NOMO-1 (cell line): ENCODE measurements around the gene RINT1.
A peak's percentile ranks its signal among the peaks of the same experiment; 100 is the strongest.
"Not testable (repeated sequence)": the region's sequence is repeated elsewhere in the genome, so short reads cannot be mapped to it uniquely, and the experiment has no call there.

Experiments
- DNase-seq, 2 experiments: peaks; one replicate each; lab custom pipeline; 2025; ENCODE audit not compliant: unreplicated experiment in 2 of 2; lab: John Stamatoyannopoulos, UW

Gene RINT1

GRCh38 chr7:105531792-105532671 lies at the start of gene RINT1:
RINT1 (plus strand) TSS chr7:105532201; CDS start chr7:105532316, 115 bp downstream.
- DNase-seq, result peak; percentile 75 to 76

GRCh38 chr7:105487579-105488571 lies 44.1 kb upstream of the RINT1 start:
- no peak for DNase-seq

GRCh38 chr7:105489409-105489808 lies 42.6 kb upstream of the RINT1 start:
- no peak for DNase-seq

GRCh38 chr7:105493196-105493922 lies 38.6 kb upstream of the RINT1 start:
- DNase-seq, result no peak

- DNase-seq, result no peak
These were observed 38.1 kb upstream of the RINT1 start for GRCh38 chr7:105493923-105494315.

- no peak for DNase-seq
These were observed 35.5 kb upstream of the RINT1 start for GRCh38 chr7:105496521-105496920.

- DNase-seq, result no peak
These were observed 35.0 kb upstream of the RINT1 start for GRCh38 chr7:105497016-105497415.

- no peak for DNase-seq
These were observed 29.8 kb upstream of the RINT1 start for GRCh38 chr7:105502173-105502572.

GRCh38 chr7:105512415-105512814 lies 19.6 kb upstream of the RINT1 start:
- DNase-seq, result no peak

GRCh38 chr7:105512926-105513526 lies 19.0 kb upstream of the RINT1 start:
- no peak for DNase-seq

GRCh38 chr7:105515610-105516009 lies 16.4 kb upstream of the RINT1 start:
- not testable (repeated sequence) for DNase-seq

GRCh38 chr7:105519353-105519752 lies 12.6 kb upstream of the RINT1 start:
- DNase-seq, result no peak

GRCh38 chr7:105520620-105521019 lies 11.4 kb upstream of the RINT1 start:
- not testable (repeated sequence) for DNase-seq

GRCh38 chr7:105521027-105521716 lies 10.8 kb upstream of the RINT1 start:
- peak; percentile 11 to 13 for DNase-seq

GRCh38 chr7:105521717-105522463 lies 10.1 kb upstream of the RINT1 start, which contains the start of gene PUS7:
PUS7 (minus strand) TSS chr7:105522271; CDS start chr7:105508512, 13,759 bp downstream.
- peak; percentile 37 to 61 for DNase-seq

- DNase-seq, result not testable (repeated sequence)
These were observed 7.6 kb upstream of the RINT1 start for GRCh38 chr7:105524423-105524822.

GRCh38 chr7:105524840-105525239 lies 7.2 kb upstream of the RINT1 start:
- peak in 1 of 2 experiments; percentile 15 for DNase-seq

- not testable (repeated sequence) for DNase-seq
These were observed 4.3 kb upstream of the RINT1 start for GRCh38 chr7:105527737-105528136.

- no peak for DNase-seq
These were observed 1.9 kb upstream of the RINT1 start for GRCh38 chr7:105530126-105530525.
